SK-N-SH treated with all-trans-retinoic acid at 6 μM for 48 hours (cell line): ENCODE measurements around the gene NDRG3.

Experiments
- ATAC-seq: fragments of 200-7000 bp; cut with Tn5 transposase; 3 replicates; pipeline ENCODE4 v1.9.1; 2020; ENCODE audit warnings: mild to moderate bottlenecking, moderate library complexity
- ARNTL ChIP-seq: fragments of 450-650 bp; formaldehyde crosslinking; IDR thresholded peaks from 2 replicates; pipeline ENCODE4 v1.5.0; 2020; ENCODE audit warnings: low read depth, mild to moderate bottlenecking, moderate library complexity, borderline replicate concordance
- BACH2 ChIP-seq: fragments of 250-450 bp; sonication (Bioruptor Pico); IDR thresholded peaks from 2 replicates; pipeline ENCODE4 v1.9.0; 2021; ENCODE audit warnings: mild to moderate bottlenecking, borderline replicate concordance
- CSDC2 ChIP-seq: fragments of 250-450 bp; sonication (Bioruptor Pico); IDR thresholded peaks from 2 replicates; pipeline ENCODE4 v1.5.0; 2020; ENCODE audit warnings: mild to moderate bottlenecking, moderate library complexity
- CSRNP3 ChIP-seq: fragments of 250-450 bp; sonication (Bioruptor Pico); IDR thresholded peaks from 2 replicates; pipeline ENCODE4 v1.5.1; 2021; ENCODE audit warnings: mild to moderate bottlenecking, moderate library complexity
- ESRRG ChIP-seq: fragments of 250-450 bp; sonication (Bioruptor Pico); IDR thresholded peaks from 2 replicates; pipeline ENCODE4 v1.6.1; 2021; ENCODE audit warnings: mild to moderate bottlenecking
- GLIS3 ChIP-seq: fragments of 250-450 bp; sonication (Bioruptor Pico); IDR thresholded peaks from 2 replicates; pipeline ENCODE4 v1.5.0; 2020; ENCODE audit warnings: mild to moderate bottlenecking, moderate library complexity
- OSR1 ChIP-seq: fragments of 250-450 bp; sonication (Bioruptor Pico); IDR thresholded peaks from 2 replicates; pipeline ENCODE4 v1.8.0; 2022; ENCODE audit warnings: moderate library complexity, mild to moderate bottlenecking, inconsistent platforms
- PATZ1 ChIP-seq: fragments of 250-450 bp; sonication (Bioruptor Pico); IDR thresholded peaks from 2 replicates; pipeline ENCODE4 v1.8.0; 2020; ENCODE audit warnings: mild to moderate bottlenecking, moderate library complexity, borderline replicate concordance
- PPARA ChIP-seq: fragments of 250-450 bp; sonication (Bioruptor Pico); IDR thresholded peaks from 2 replicates; pipeline ENCODE4 v1.5.0; 2020; ENCODE audit warnings: mild to moderate bottlenecking, borderline replicate concordance
- RARB ChIP-seq: fragments of 250-450 bp; sonication (Bioruptor Pico); IDR thresholded peaks from 2 replicates; pipeline ENCODE4 v1.8.0; 2021; ENCODE audit warnings: mild to moderate bottlenecking, moderate library complexity
- SNAI2 ChIP-seq: fragments of 250-450 bp; sonication (Bioruptor Pico); IDR thresholded peaks from 2 replicates; pipeline ENCODE4 v1.5.0; 2020; ENCODE audit warnings: mild to moderate bottlenecking, moderate library complexity
- TOX ChIP-seq: fragments of 250-450 bp; sonication (Bioruptor Pico); IDR thresholded peaks from 2 replicates; pipeline ENCODE4 v1.8.0; 2021; ENCODE audit warnings: mild to moderate bottlenecking, moderate library complexity, borderline replicate concordance
- TSHZ2 ChIP-seq: fragments of 250-450 bp; sonication (Bioruptor Pico); IDR thresholded peaks from 2 replicates; pipeline ENCODE4 v1.5.0; 2020; ENCODE audit warnings: mild to moderate bottlenecking, moderate library complexity
- ZFP3 ChIP-seq: fragments of 250-450 bp; sonication (Bioruptor Pico); IDR thresholded peaks from 2 replicates; pipeline ENCODE4 v1.5.0; 2020; ENCODE audit warnings: mild to moderate bottlenecking, moderate library complexity
- ZFP30 ChIP-seq: fragments of 450-650 bp; formaldehyde crosslinking; IDR thresholded peaks from 2 replicates; pipeline ENCODE4 v1.5.0; 2022; ENCODE audit warnings: mild to moderate bottlenecking, moderate library complexity
- ZNF565 ChIP-seq: fragments of 450-650 bp; formaldehyde crosslinking; conservative IDR thresholded peaks from 2 replicates; pipeline ENCODE4 v1.5.0; 2020; ENCODE audit warnings: low read depth, mild to moderate bottlenecking, moderate library complexity
- ZNF70 ChIP-seq: fragments of 450-650 bp; formaldehyde crosslinking; IDR thresholded peaks from 2 replicates; pipeline ENCODE4 v1.5.0; 2020; ENCODE audit warnings: mild to moderate bottlenecking, moderate library complexity
- ZNF8 ChIP-seq: fragments of 450-650 bp; formaldehyde crosslinking; IDR thresholded peaks from 2 replicates; pipeline ENCODE4 v1.5.0; 2020; ENCODE audit warnings: mild to moderate bottlenecking, moderate library complexity
- TF ChIP-seq, protein P1 (sequence below): fragments of 250-450 bp; sonication (Bioruptor Pico); IDR thresholded peaks from 2 replicates; pipeline ENCODE4 v1.8.0; 2021; ENCODE audit warnings: low read depth, mild to moderate bottlenecking, moderate library complexity, borderline replicate concordance

Gene NDRG3

DNA sequence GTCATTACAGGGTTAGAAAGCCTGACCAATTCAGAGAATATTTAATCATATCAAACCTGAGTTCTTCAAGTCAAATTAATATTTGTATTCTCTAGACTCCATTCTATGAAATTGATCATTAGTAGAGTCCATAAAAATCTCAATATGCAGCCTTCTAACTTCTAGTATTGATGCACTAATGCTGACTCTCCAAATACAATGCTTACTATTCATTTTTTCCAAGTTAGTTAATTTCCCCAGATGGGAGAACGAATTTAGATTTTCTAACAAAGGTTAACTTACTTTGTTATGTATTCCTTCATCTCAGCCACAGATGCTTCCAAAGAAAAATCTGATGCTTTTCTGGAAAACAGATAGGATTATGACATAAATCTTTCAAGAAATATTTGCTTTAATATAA is 12.4 kb upstream of the NDRG3 start:
- TF ChIP-seq CSDC2 (CRISPR knock-in tag) (no peak), SNAI2 (CRISPR knock-in tag) (no peak), ZNF70 (CRISPR knock-in tag) (no peak), CSRNP3 (CRISPR knock-in tag) (no peak)
- no peak for ATAC-seq

DNA sequence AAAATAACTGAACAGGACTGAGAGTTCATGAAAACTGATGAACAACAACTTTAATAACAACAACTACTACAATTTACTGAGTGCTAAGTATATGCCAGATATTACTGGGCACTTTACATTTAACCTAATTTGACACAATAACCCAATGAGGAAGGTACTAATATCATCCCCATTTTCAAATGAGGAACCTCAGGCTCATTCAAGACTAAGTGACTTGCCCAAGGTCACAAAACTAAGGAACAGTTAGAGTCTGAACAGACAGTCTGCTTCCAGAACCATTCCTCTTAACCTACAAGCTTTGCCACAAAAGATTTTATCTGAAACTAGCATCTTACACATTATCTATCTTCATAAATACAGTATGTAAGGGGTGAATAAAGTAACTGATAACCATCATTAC is 10.6 kb upstream of the NDRG3 start:
- TF ChIP-seq CSRNP3 (CRISPR knock-in tag) (no peak), TSHZ2 (no peak), GLIS3 (CRISPR knock-in tag) (no peak), RARB (CRISPR knock-in tag) (no peak), PATZ1 (CRISPR knock-in tag) (no peak), ZFP30 (CRISPR knock-in tag) (no peak), BACH2 (CRISPR knock-in tag) (no peak), ZNF8 (CRISPR knock-in tag) (no peak), ZNF70 (CRISPR knock-in tag) (no peak), OSR1 (CRISPR knock-in tag) (no peak), TOX (CRISPR knock-in tag) (no peak), PPARA (CRISPR knock-in tag) (no peak), ZFP3 (CRISPR knock-in tag) (no peak), ESRRG (CRISPR knock-in tag) (no peak), ARNTL (no peak), ZNF565 (CRISPR knock-in tag) (no peak)
- TF ChIP-seq, protein P1, sequence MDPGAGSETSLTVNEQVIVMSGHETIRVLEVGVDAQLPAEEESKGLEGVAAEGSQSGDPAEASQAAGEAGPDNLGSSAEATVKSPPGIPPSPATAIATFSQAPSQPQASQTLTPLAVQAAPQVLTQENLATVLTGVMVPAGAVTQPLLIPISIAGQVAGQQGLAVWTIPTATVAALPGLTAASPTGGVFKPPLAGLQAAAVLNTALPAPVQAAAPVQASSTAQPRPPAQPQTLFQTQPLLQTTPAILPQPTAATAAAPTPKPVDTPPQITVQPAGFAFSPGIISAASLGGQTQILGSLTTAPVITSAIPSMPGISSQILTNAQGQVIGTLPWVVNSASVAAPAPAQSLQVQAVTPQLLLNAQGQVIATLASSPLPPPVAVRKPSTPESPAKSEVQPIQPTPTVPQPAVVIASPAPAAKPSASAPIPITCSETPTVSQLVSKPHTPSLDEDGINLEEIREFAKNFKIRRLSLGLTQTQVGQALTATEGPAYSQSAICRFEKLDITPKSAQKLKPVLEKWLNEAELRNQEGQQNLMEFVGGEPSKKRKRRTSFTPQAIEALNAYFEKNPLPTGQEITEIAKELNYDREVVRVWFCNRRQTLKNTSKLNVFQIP (CRISPR knock-in tag): no peak
- no peak for ATAC-seq

GRCh38 chr20:36754656-36755222 is 8.8 kb upstream of the NDRG3 start:
- ATAC-seq: peak; percentile 99
- TF ChIP-seq GLIS3 (CRISPR knock-in tag) (no peak), CSDC2 (CRISPR knock-in tag) (no peak), RARB (CRISPR knock-in tag) (no peak)
- TF ChIP-seq, protein P1 (CRISPR knock-in tag): no peak
